ENCODE results near the gene COL4A6.

Gene COL4A6

GRCh38 chrX:108216405-108216804 lies 221.8 kb downstream of the COL4A6 start:
- peak; percentile 49 for DNase-seq (ENCODE audit: low read depth)

- DNase-seq (ENCODE audit: low read depth) = no peak
Observed at GRCh38 chrX:108211301-108211700, 226.9 kb downstream of the COL4A6 start.

- DNase-seq (ENCODE audit: low read depth) = no peak
Observed at GRCh38 chrX:108209006-108209554, 229.1 kb downstream of the COL4A6 start.

- DNase-seq (ENCODE audit: low read depth) = no peak
Observed at GRCh38 chrX:108203540-108203939, 234.7 kb downstream of the COL4A6 start.

- peak; percentile 51 for DNase-seq (ENCODE audit: low read depth)
Observed at GRCh38 chrX:108199691-108200090, 238.5 kb downstream of the COL4A6 start.

- no peak for DNase-seq (ENCODE audit: low read depth)
Observed at GRCh38 chrX:108199041-108199440, 239.2 kb downstream of the COL4A6 start.

GRCh38 chrX:108198420-108198819 lies 239.8 kb downstream of the COL4A6 start:
- DNase-seq (ENCODE audit: low read depth) = peak; percentile 92

- DNase-seq (ENCODE audit: low read depth) = peak; percentile 94
Observed at GRCh38 chrX:108186811-108187210, 251.4 kb downstream of the COL4A6 start.

GRCh38 chrX:108178143-108178498 lies 260.1 kb downstream of the COL4A6 start:
- DNase-seq (ENCODE audit: low read depth) = no peak

- DNase-seq (ENCODE audit: low read depth) = no peak
Observed at GRCh38 chrX:108177351-108178142, 260.7 kb downstream of the COL4A6 start.

- DNase-seq (ENCODE audit: low read depth) = no peak
Observed at GRCh38 chrX:108173874-108174273, 264.3 kb downstream of the COL4A6 start.

GRCh38 chrX:108171671-108172070 lies 266.6 kb downstream of the COL4A6 start:
- no peak for DNase-seq (ENCODE audit: low read depth)

- no peak for DNase-seq (ENCODE audit: low read depth)
Observed at GRCh38 chrX:108169768-108170167, 268.5 kb downstream of the COL4A6 start.

- no peak for DNase-seq (ENCODE audit: low read depth)
Observed at GRCh38 chrX:108168961-108169740, 269.1 kb downstream of the COL4A6 start.

GRCh38 chrX:108167211-108167872 lies 270.9 kb downstream of the COL4A6 start:
- DNase-seq (ENCODE audit: low read depth) = peak; percentile 81

- peak; percentile 70 for DNase-seq (ENCODE audit: low read depth)
Observed at GRCh38 chrX:108165383-108166111, 272.7 kb downstream of the COL4A6 start.

- DNase-seq (ENCODE audit: low read depth) = no peak
Observed at GRCh38 chrX:108163333-108164082, 274.7 kb downstream of the COL4A6 start.

GRCh38 chrX:108162265-108162664 lies 276.0 kb downstream of the COL4A6 start:
- no peak for DNase-seq (ENCODE audit: low read depth)

- no peak for DNase-seq (ENCODE audit: low read depth)
Observed at GRCh38 chrX:108160309-108160708, 277.9 kb downstream of the COL4A6 start.

GRCh38 chrX:108159028-108159670 lies 279.1 kb downstream of the COL4A6 start:
- DNase-seq (ENCODE audit: low read depth) = no peak

- no peak for DNase-seq (ENCODE audit: low read depth)
Observed at GRCh38 chrX:108157628-108158027, 280.6 kb downstream of the COL4A6 start.
